ENCODE data around the gene PALM.

DNA sequence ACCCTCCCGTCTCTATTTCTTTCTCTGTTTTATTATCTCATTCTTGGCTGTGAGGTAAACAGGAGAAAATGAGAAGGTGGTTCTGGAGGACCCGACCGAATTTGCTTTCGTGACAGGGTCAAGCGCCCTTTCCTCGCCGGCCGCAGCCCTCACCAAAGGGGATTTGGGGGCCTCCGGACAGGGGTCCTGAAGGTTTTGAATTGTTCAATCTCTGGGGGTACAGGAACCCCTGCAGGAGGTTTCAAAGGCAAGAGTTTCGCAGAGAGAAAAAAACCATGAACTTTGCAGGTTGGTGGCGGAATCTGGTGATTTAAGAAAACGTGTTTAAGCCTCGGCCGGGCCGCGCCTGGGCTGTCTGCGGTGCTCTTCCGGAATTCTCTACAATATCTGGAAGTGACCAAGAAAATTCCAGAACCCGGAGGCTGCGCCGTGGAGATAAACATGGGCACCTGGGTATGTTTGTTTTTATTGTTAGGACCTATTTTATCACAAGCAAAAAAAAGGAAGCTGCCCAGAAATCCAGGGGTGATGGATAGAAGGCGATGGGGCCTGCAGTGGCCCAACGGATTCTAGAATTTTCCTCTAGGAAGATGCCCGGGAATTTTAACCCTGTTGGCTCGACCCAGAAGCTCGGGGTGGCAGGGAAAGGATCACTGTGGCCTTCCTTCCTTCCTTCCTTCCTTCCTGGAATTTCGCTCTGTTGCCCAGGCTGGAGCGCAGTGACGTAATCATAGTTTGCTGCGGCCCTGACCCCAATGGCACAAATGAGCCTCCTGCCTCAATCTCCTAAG, 74.3 kb downstream of the PALM start:
- TF ChIP-seq, protein P1, sequence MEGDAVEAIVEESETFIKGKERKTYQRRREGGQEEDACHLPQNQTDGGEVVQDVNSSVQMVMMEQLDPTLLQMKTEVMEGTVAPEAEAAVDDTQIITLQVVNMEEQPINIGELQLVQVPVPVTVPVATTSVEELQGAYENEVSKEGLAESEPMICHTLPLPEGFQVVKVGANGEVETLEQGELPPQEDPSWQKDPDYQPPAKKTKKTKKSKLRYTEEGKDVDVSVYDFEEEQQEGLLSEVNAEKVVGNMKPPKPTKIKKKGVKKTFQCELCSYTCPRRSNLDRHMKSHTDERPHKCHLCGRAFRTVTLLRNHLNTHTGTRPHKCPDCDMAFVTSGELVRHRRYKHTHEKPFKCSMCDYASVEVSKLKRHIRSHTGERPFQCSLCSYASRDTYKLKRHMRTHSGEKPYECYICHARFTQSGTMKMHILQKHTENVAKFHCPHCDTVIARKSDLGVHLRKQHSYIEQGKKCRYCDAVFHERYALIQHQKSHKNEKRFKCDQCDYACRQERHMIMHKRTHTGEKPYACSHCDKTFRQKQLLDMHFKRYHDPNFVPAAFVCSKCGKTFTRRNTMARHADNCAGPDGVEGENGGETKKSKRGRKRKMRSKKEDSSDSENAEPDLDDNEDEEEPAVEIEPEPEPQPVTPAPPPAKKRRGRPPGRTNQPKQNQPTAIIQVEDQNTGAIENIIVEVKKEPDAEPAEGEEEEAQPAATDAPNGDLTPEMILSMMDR (IDR thresholded peaks at IDR 0.05) = no peak
- TF ChIP-seq POLR2A (IDR thresholded peaks at IDR 0.05) = no peak
